Hepatic stellate cell (primary cell): ENCODE measurements around the gene IL1RAPL1.
A peak's percentile ranks its signal among the peaks of the same experiment; 100 is the strongest.

Experiments
- DNase-seq: peaks from one replicate; pipeline ENCODE4 v3.0.0; 2011; ENCODE audit warnings: low spot score

Gene IL1RAPL1

GRCh38 chrX:29535212-29536162 is 948.2 kb downstream of the IL1RAPL1 start:
- no peak for DNase-seq

- DNase-seq, result no peak
Measured at GRCh38 chrX:29541038-29541437, 953.8 kb downstream of the IL1RAPL1 start.

GRCh38 chrX:29542152-29542551 is 954.9 kb downstream of the IL1RAPL1 start:
- DNase-seq, result no peak

GRCh38 chrX:29545878-29546277 is 958.6 kb downstream of the IL1RAPL1 start:
- DNase-seq, result no peak

GRCh38 chrX:29547877-29548276 is 960.6 kb downstream of the IL1RAPL1 start:
- no peak for DNase-seq

- DNase-seq, result no peak
Measured at GRCh38 chrX:29553542-29553941, 966.3 kb downstream of the IL1RAPL1 start.

- no peak for DNase-seq
Measured at GRCh38 chrX:29555465-29556091, 968.3 kb downstream of the IL1RAPL1 start.

- no peak for DNase-seq
Measured at GRCh38 chrX:29560065-29560464, 972.8 kb downstream of the IL1RAPL1 start.

GRCh38 chrX:29561417-29561816 is 974.2 kb downstream of the IL1RAPL1 start:
- DNase-seq, result no peak

- DNase-seq, result no peak
Measured at GRCh38 chrX:29580560-29580959, 993.3 kb downstream of the IL1RAPL1 start.

GRCh38 chrX:29581223-29581622 is 994.0 kb downstream of the IL1RAPL1 start:
- no peak for DNase-seq

GRCh38 chrX:29587107-29587506 is 999.9 kb downstream of the IL1RAPL1 start:
- DNase-seq, result no peak

- DNase-seq, result no peak
Measured at GRCh38 chrX:29590921-29591320, 1003.7 kb downstream of the IL1RAPL1 start.

GRCh38 chrX:29604381-29604780 is 1017.1 kb downstream of the IL1RAPL1 start:
- DNase-seq, result no peak

- peak; percentile 57 for DNase-seq
Measured at GRCh38 chrX:29617276-29617675, 1030.0 kb downstream of the IL1RAPL1 start.

- DNase-seq, result no peak
Measured at GRCh38 chrX:29617725-29618124, 1030.5 kb downstream of the IL1RAPL1 start.

- DNase-seq, result no peak
Measured at GRCh38 chrX:29627833-29628232, 1040.6 kb downstream of the IL1RAPL1 start.

- DNase-seq, result peak; percentile 10
Measured at GRCh38 chrX:29634516-29634915, 1047.3 kb downstream of the IL1RAPL1 start.

GRCh38 chrX:29636331-29636730 is 1049.1 kb downstream of the IL1RAPL1 start:
- DNase-seq, result no peak

- DNase-seq, result no peak
Measured at GRCh38 chrX:29640106-29640505, 1052.9 kb downstream of the IL1RAPL1 start.

GRCh38 chrX:29641461-29641860 is 1054.2 kb downstream of the IL1RAPL1 start:
- no peak for DNase-seq

- DNase-seq, result no peak
Measured at GRCh38 chrX:29643181-29643580, 1055.9 kb downstream of the IL1RAPL1 start.

GRCh38 chrX:29648161-29648560 is 1060.9 kb downstream of the IL1RAPL1 start:
- DNase-seq, result no peak
